Adipose tissue (tissue), 3 donors: ENCODE results near the gene SETD1A. TPM values are rescaled to one million over a fixed set of nuclear protein-coding genes. Genes with fewer than 3 reads are reported as not detected.

Source experiments
- H3K27ac ChIP-seq: one replicate; pipeline ENCODE4 v1.5.1; 2013; ENCODE audit warnings: low read depth, low read length
- WGBS, 3 donors: extraction: QIAGEN DNeasy Blood & Tissue Kit; methylation state at CpG; one replicate each; pipeline ENCODE4 v1.1.7; 2013; 5-methylcytosine and 5-hydroxymethylcytosine counted together
- polyA plus RNA-seq, 3 donors: library from polyadenylated mRNA; stranded (reverse); fragments of 200-250 nt; gene quantifications; one replicate each; pipeline ENCODE4 v1.2.3, GENCODE V29; 2013
- donor health status: healthy with polysubstance abuse.
- donor health status: Bipolar disorder and iron deficiency.
- donor health status: healthy.

Gene SETD1A
- polyA plus RNA-seq, 3 donors = 5.1 to 13.0 (median 10.8) TPM

GRCh38 chr16:31029272-31029671 is 71.7 kb downstream of the SETD1A start:
- 80 to 81% (median 80%) methylated on average over 5 of the region's 5 CpGs for WGBS, 3 donors
- H3K27ac ChIP-seq = no peak overlapping the region

DNA sequence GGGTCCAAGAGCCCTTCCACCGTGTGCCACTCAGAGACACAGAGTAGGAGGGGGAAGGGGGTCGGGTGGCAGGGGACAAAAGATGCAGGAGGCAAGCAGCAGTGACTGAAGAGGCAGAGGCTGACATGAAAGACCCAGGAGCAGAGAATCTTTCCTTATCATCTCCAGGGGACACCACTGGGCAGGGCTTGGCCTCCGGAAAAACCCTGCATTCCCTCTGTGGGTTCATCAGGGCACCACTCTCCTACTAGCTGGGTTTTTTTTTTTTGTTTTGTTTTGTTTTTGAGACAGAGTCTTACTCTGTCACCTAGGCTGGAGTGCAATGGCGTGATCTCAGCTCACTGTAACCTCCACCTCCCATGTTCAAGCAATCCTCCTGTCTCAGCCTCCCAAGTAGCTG is 73.7 kb downstream of the SETD1A start:
- no peak overlapping the region for H3K27ac ChIP-seq
- whole genome bisulfite sequencing, 3 donors = 87 to 92% (median 92%) methylated on average over 4 of the region's 4 CpGs

DNA sequence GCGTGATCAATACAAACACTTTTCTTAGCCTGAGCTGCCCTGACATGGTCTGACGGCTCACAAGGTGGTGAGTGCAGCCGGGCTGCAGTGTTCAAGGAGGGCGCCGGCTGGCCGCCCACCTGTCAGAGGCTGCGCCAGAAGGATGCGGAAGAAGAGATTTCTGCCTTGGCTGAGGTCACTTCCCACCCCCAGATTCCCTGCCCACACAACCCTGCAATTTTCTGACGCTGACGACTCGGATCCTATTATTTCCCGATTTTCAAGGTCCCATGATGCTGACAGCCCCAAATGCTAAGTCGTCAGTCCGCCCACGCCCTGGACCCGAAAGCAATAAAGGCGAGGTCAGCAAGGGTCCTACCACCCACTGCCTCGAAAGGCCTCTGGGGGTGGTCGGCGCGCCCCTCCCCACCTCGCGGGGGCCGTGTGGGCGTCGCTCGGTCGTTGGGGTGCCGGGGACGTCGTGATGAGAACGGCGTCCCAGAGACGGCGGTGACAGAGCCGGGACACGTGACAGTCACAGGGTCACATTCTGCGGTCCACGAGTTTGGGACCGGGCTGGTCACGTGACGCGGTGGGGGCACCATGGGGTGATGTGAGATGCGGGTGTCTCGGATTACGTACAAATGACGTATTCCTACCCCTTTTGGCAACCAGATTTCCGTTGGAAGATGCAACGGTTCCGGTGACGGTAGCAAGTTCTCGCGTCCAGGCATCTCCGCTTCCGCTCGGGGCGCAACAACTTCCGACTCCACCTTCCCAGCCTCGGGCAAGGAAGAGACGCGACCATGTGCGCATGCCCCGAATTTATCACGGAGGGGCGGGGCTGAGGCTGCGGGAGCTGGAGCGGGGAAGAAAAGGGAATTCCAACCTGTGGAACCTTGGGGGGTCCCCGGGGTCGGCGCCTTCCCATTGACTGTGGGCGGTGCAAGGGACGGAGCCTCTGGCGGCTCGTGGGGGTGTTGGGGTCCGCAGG is 75.5 kb downstream of the SETD1A start, which contains the start of gene STX4:
Gene STX4, plus strand, starts transcription at position 823 of the 973 bp plus-strand sequence. CDS start 248 bp downstream, outside the sequence.
- WGBS, 3 donors = 0 to 1% (median 0%) methylated on average over 72 to 75 of the region's 75 CpGs
- peak within 1 kb of the TSS; percentile 76 for H3K27ac ChIP-seq

GRCh38 chr16:31033709-31034492 is 76.3 kb downstream of the SETD1A start:
- 0 to 1% (median 0%) methylated on average over 47 of the region's 47 CpGs for WGBS, 3 donors
- peak overlapping the region; percentile 11 for H3K27ac ChIP-seq

Other genes starting within 250 kb of the SETD1A start
- 10 to 100 TPM; 11.8 to 22.0 (median 15.2) TPM for gene PHKG2, start 209.3 kb upstream of the SETD1A start, polyA plus RNA-seq
- gene CFAP119, start 195.7 kb upstream of the SETD1A start, polyA plus RNA-seq = 1 to 10 TPM; 1.5 to 3.8 (median 1.6) TPM
- gene RNF40, start 195.4 kb upstream of the SETD1A start, polyA plus RNA-seq = 10 to 100 TPM; 26.3 to 65.7 (median 39.7) TPM
- gene ZNF629, start 170.5 kb upstream of the SETD1A start, polyA plus RNA-seq = 1 to 10 TPM; 3.4 to 6.2 (median 5.6) TPM
- 10 to 100 TPM; 11.8 to 52.1 (median 22.0) TPM for gene BCL7C, start 63.7 kb upstream of the SETD1A start, polyA plus RNA-seq
- 1 to 10 TPM; 1.9 to 9.2 (median 5.8) TPM for gene CTF1, start 61.1 kb upstream of the SETD1A start, polyA plus RNA-seq
- gene FBXL19, start 34.2 kb upstream of the SETD1A start, polyA plus RNA-seq = 1 to 10 TPM; 3.6 to 9.1 (median 5.3) TPM
- 10 to 100 TPM; 11.3 to 16.3 (median 14.6) TPM for gene ORAI3, start 8.7 kb upstream of the SETD1A start, polyA plus RNA-seq
- 10 to 100 TPM; 23.3 to 31.2 (median 26.8) TPM for gene HSD3B7, start 27.5 kb downstream of the SETD1A start, polyA plus RNA-seq
- gene STX1B, start 52.9 kb downstream of the SETD1A start, polyA plus RNA-seq = under 1 TPM; 0.11 to 0.98 (median 0.18) TPM
- 10 to 100 TPM; 31.8 to 83.0 (median 66.8) TPM for gene STX4, start 75.8 kb downstream of the SETD1A start, polyA plus RNA-seq
- gene ZNF668, start 116.5 kb downstream of the SETD1A start, polyA plus RNA-seq = 1 to 10 TPM; 3.3 to 7.1 (median 6.3) TPM
- 1 to 10 TPM; 4.8 to 5.2 (median 5.2) TPM for gene ZNF646, start 116.7 kb downstream of the SETD1A start, polyA plus RNA-seq
- 1 to 10 TPM in 1 of 3 donors, under 1 TPM in 2; 0.45 to 2.4 (median 0.88) TPM for gene PRSS53, start 131.2 kb downstream of the SETD1A start, polyA plus RNA-seq
- 100 to 1,000 TPM; 106 to 132 (median 113) TPM for gene VKORC1, start 137.0 kb downstream of the SETD1A start, polyA plus RNA-seq
- gene BCKDK, start 150.6 kb downstream of the SETD1A start, polyA plus RNA-seq = 10 to 100 TPM; 31.4 to 79.6 (median 45.4) TPM
- gene KAT8, start 159.9 kb downstream of the SETD1A start, polyA plus RNA-seq = 10 to 100 TPM; 37.6 to 41.5 (median 39.9) TPM
- 100 to 1,000 TPM in 1 of 3 donors, 10 to 100 TPM in 1, 1 to 10 TPM in 1; 1.3 to 159 (median 11.2) TPM for gene PRSS8, start 178.0 kb downstream of the SETD1A start, polyA plus RNA-seq
- gene PRSS36, start 192.3 kb downstream of the SETD1A start, polyA plus RNA-seq = 1 to 10 TPM; 2.4 to 3.8 (median 3.4) TPM
- gene FUS, start 222.4 kb downstream of the SETD1A start, polyA plus RNA-seq = 100 to 1,000 TPM in 2 of 3 donors, 10 to 100 TPM in 1; 79.6 to 236 (median 213) TPM
- 10 to 100 TPM; 12.2 to 50.5 (median 25.8) TPM for gene PYCARD, start 245.0 kb downstream of the SETD1A start, polyA plus RNA-seq